Spleen (tissue), 11 donors: ENCODE data around the gene TLCD5. TPM values are rescaled to one million over a fixed set of nuclear protein-coding genes. Genes with fewer than 3 reads are reported as not detected.

Source experiments
- DNase-seq: peaks from one replicate; pipeline ENCODE4 v3.0.0-alpha.2; 2020
- H3K27ac ChIP-seq, 8 donors: fragments of 200-600 bp; sonication (generic) in 7 of 8; 1 replicate in 4 of 8; 2 replicates in 4 of 8; pipeline versions ENCODE4 v1.5.0 to v1.8.0; 2016 to 2021; ENCODE audit warnings: inconsistent platforms in 4 of 8, mild to moderate bottlenecking in 4 of 8, moderate library complexity in 1 of 8
- H3K27me3 ChIP-seq, 7 donors: fragments of 200-600 bp; sonication (generic) in 6 of 7; replicated peaks in 1 of 7; 1 replicate in 4 of 7; 2 replicates in 3 of 7; pipeline versions ENCODE4 v1.5.0 to v1.8.0; 2016 to 2021; ENCODE audit warnings: inconsistent platforms in 3 of 7, mild to moderate bottlenecking in 1 of 7
- H3K36me3 ChIP-seq, 6 donors: fragments of 200-600 bp; sonication (generic) in 5 of 6; 1 replicate in 4 of 6; 2 replicates in 2 of 6; pipeline versions ENCODE4 v1.5.0 to v1.8.0; 2016 to 2021; ENCODE audit warnings: inconsistent platforms in 2 of 6
- H3K4me1 ChIP-seq, 6 donors: fragments of 200-600 bp; sonication (generic) in 5 of 6; 1 replicate in 3 of 6; 2 replicates in 3 of 6; pipeline versions ENCODE4 v1.5.0 to v1.8.0; 2016 to 2021; ENCODE audit warnings: inconsistent platforms in 3 of 6
- H3K4me3 ChIP-seq, 8 donors: fragments of 200-600 bp; sonication (generic) in 7 of 8; 1 replicate in 4 of 8; 2 replicates in 4 of 8; pipeline versions ENCODE4 v1.5.0 to v1.8.0; 2016 to 2021; ENCODE audit warnings: inconsistent platforms in 4 of 8, mild to moderate bottlenecking in 4 of 8, moderate library complexity in 2 of 8
- H3K9me3 ChIP-seq, 8 donors: fragments of 200-600 bp; sonication (generic) in 7 of 8; 1 replicate in 4 of 8; 2 replicates in 4 of 8; pipeline versions ENCODE4 v1.5.0 to v1.8.0; 2016 to 2021; ENCODE audit warnings: inconsistent platforms in 4 of 8
- CTCF ChIP-seq, 11 experiments: fragments of 200-600 bp in 7 of 11; fragments of 450-650 bp in 4 of 11; sonication (generic) in 4 of 11; IDR thresholded peaks in 8 of 11; conservative IDR thresholded peaks in 3 of 11; 1 replicate in 7 of 11; 2 replicates in 4 of 11; pipeline versions ENCODE4 v1.4.0 to v1.8.0; 2016 to 2021; ENCODE audit warnings: antibody characterized with exemption in 11 of 11, inconsistent platforms in 4 of 11, mild to moderate bottlenecking in 1 of 11
- POLR2A ChIP-seq, 3 donors: fragments of 450-650 bp; IDR thresholded peaks; one replicate each; pipeline ENCODE4 v1.5.1; 2017; ENCODE audit warnings: antibody characterized with exemption in 3 of 3, mild to moderate bottlenecking in 1 of 3
- POLR2AphosphoS5 ChIP-seq, 3 donors: sonication (generic); formaldehyde crosslinking; IDR thresholded peaks; one replicate each; pipeline ENCODE4 v1.5.1; 2017; ENCODE audit warnings: antibody characterized with exemption in 3 of 3
- WGBS, 5 donors: extraction: QIAGEN DNeasy Blood & Tissue Kit in 3 of 5; methylation state at CpG; one replicate each; pipeline versions ENCODE4 v1.1.5 to v1.1.7; 2013 to 2018; 5-methylcytosine and 5-hydroxymethylcytosine counted together
- intact Hi-C: fragments of 100-400 bp; cut with DNase I; formaldehyde crosslinking; loops from one replicate; pipeline ENCODE4 v1.15.0; 2023; ENCODE audit warnings: low total_unique reads
- polyA plus RNA-seq, 3 donors: library from polyadenylated mRNA; stranded (reverse); fragments of 200-250 nt; gene quantifications; one replicate each; pipeline ENCODE4 v1.2.1, GENCODE V29; 2013
- total RNA-seq, 7 donors: library from RNA; depleted of rRNA in 3 of 7; stranded (reverse); fragments of >200 nt in 3 of 7; fragmentation: NEBNext Ultra II Directional in 4 of 7; extraction: Animal tissue kit (Norgen Biotek cat#: 25700) in 4 of 7; gene quantifications; one replicate each; pipeline versions ENCODE4 v1.1.0 to v1.2.1, GENCODE V29; 2016 to 2021
- donor health status: healthy with polysubstance abuse.
- donor health status: DM: no; HTN: no; CAD: no; lungs with moderate emphysema.
- donor health status: DM: no; HTN: no; CAD: no.
- donor health status: Bipolar disorder and iron deficiency.
- donor health status: healthy.
- donor health status: DM: no; HTN: no; CAD: no.
- donor health status: DM: yes; HTN: yes; CAD: no.

TLCD5 gene
- total and polyA plus RNA-seq, 10 donors, result 0.93 to 6.6 (median 3.8) TPM

DNA sequence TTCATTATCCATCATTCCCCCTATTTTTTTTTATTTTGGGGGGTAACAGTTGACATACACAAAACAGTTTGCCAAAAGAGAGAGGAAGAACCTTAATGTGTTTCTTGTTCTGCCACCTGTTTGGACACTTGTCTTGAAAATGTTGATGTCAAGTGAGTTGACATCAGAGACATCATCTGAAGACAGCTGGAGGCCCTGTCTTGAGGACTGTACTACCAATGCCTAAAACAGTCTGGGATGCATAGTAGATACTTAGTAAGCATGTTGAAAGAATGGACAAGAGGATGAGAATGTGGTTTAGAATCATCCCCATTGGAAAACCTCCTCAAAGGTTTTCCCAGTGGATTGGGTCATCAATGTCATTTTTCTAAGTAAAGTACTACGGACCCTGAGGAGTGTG, 8.7 kb downstream of the TLCD5 start:
- H3K4me3 ChIP-seq, result no peak overlapping the region
- H3K27me3 ChIP-seq, result peaks cover 0 to 79% (median 3%) of the 10 kb centered on the region in 7 donors
- H3K4me1 ChIP-seq, result peaks cover 0 to 46% (median 31%) of the 10 kb centered on the region in 6 donors
- whole genome bisulfite sequencing, 5 donors, result 70 to 91% (median 79%) methylated on average over 1 of the region's 1 CpG
- DNase-seq, result no peak
- no peak overlapping the region for H3K27ac ChIP-seq
- TF ChIP-seq POLR2A (IDR thresholded peaks at IDR 0.05), result no peak
- TF ChIP-seq CTCF (IDR thresholded peaks at IDR 0.05 in 8 of 11, conservative IDR thresholded peaks at IDR 0.05 in 3 of 11), result no peak
- no peak for TF ChIP-seq POLR2AphosphoS5 (IDR thresholded peaks at IDR 0.05)
- intact Hi-C loops, result loop anchor here (10.0 kb wide), 1 partner anchor 351 kb away; no protein-coding TSS in a partner anchor
- no peaks in the 10 kb centered on the region for H3K9me3 ChIP-seq
- peaks cover 0 to 9% (median 0%) of the 10 kb centered on the region in 6 donors for H3K36me3 ChIP-seq

DNA sequence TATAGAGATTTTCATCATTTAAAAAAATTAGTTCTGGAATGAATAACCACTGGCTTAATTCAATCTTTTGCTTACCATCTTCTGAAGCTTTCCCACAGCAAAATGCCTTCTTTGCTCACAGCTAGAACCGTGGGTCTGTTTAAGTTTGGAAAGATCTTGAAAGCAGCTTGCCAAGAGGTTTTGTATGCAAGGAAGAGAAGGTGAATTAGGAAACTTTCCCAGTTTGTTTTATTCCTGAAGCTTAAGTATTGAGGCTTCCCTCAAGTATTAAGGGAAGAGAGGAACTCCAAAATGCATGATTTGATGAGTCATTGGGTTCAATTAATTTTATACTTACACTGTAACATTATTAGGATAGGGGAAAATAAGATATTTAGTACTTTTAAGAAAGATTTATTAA, 9.2 kb downstream of the TLCD5 start:
- Histone ChIP-seq H3K27me3 (peaks cover 0 to 83% (median 3%) of the 10 kb centered on the region in 7 donors), H3K36me3 (peaks cover 0 to 9% (median 0%) of the 10 kb centered on the region in 6 donors), H3K27ac (no peak overlapping the region), H3K4me3 (no peak overlapping the region), H3K9me3 (no peaks in the 10 kb centered on the region), H3K4me1 (peaks cover 0 to 52% (median 36%) of the 10 kb centered on the region in 6 donors)
- TF ChIP-seq CTCF (IDR thresholded peaks at IDR 0.05 in 8 of 11, conservative IDR thresholded peaks at IDR 0.05 in 3 of 11) (no peak), POLR2AphosphoS5 (IDR thresholded peaks at IDR 0.05) (no peak), POLR2A (IDR thresholded peaks at IDR 0.05) (no peak)
- intact Hi-C loops, result loop anchor here (10.0 kb wide), 1 partner anchor 350 kb away; no protein-coding TSS in a partner anchor
- WGBS, 5 donors, result 58 to 76% (median 68%) methylated on average over 1 of the region's 1 CpG
- no peak for DNase-seq

GRCh38 chr11:120334894-120335462, 9.9 kb downstream of the TLCD5 start:
- DNase-seq, result no peak
- Histone ChIP-seq H3K36me3 (peaks cover 0 to 9% (median 0%) of the 10 kb centered on the region in 6 donors), H3K4me3 (peak overlapping the region; percentile 73 to 94 (median 86)), H3K9me3 (no peaks in the 10 kb centered on the region), H3K27ac (peak overlapping the region; percentile 61 to 95 (median 91)), H3K4me1 (peaks cover 0 to 58% (median 40%) of the 10 kb centered on the region in 6 donors), H3K27me3 (peaks cover 0 to 83% (median 3%) of the 10 kb centered on the region in 7 donors)
- intact Hi-C loops, result loop anchor here (10.0 kb wide), 1 partner anchor 350 kb away; no protein-coding TSS in a partner anchor
- WGBS, 5 donors, result 1 to 3% (median 2%) methylated on average over 8 of the region's 8 CpGs
- peak; percentile 22 to 78 (median 61) for TF ChIP-seq CTCF (IDR thresholded peaks at IDR 0.05 in 8 of 11, conservative IDR thresholded peaks at IDR 0.05 in 3 of 11)
- TF ChIP-seq POLR2AphosphoS5 (IDR thresholded peaks at IDR 0.05), result peak in 1 of 3 donors; percentile 27
- TF ChIP-seq POLR2A (IDR thresholded peaks at IDR 0.05), result no peak

- Histone ChIP-seq H3K4me1 (peaks cover 0 to 64% (median 42%) of the 10 kb centered on the region in 6 donors), H3K4me3 (peak overlapping the region; percentile 73 to 94 (median 86)), H3K36me3 (peaks cover 0 to 3% (median 0%) of the 10 kb centered on the region in 6 donors), H3K9me3 (no peaks in the 10 kb centered on the region), H3K27me3 (peaks cover 0 to 83% (median 3%) of the 10 kb centered on the region in 7 donors), H3K27ac (peak overlapping the region; percentile 61 to 95 (median 91))
- intact Hi-C loops, result loop anchor here (10.0 kb wide), 1 partner anchor 349 kb away; no protein-coding TSS in a partner anchor
- no peak for DNase-seq
- WGBS, 5 donors, result 0 to 1% (median 1%) methylated on average over 16 to 19 of the region's 19 CpGs
- TF ChIP-seq POLR2A (IDR thresholded peaks at IDR 0.05), result no peak
- TF ChIP-seq POLR2AphosphoS5 (IDR thresholded peaks at IDR 0.05), result no peak
- no peak for TF ChIP-seq CTCF (IDR thresholded peaks at IDR 0.05 in 8 of 11, conservative IDR thresholded peaks at IDR 0.05 in 3 of 11)
These were observed 10.4 kb downstream of the TLCD5 start for GRCh38 chr11:120335556-120335907.
